ENCODE results near the gene ABCA13. TPM values are rescaled to one million over a fixed set of nuclear protein-coding genes. Genes with fewer than 3 reads are reported as not detected.
A peak's percentile ranks its signal among the peaks of the same experiment; 100 is the strongest.

ABCA13 gene
- total RNA-seq, 1 experiment from 2014 or later, result 1.7 TPM

DNA sequence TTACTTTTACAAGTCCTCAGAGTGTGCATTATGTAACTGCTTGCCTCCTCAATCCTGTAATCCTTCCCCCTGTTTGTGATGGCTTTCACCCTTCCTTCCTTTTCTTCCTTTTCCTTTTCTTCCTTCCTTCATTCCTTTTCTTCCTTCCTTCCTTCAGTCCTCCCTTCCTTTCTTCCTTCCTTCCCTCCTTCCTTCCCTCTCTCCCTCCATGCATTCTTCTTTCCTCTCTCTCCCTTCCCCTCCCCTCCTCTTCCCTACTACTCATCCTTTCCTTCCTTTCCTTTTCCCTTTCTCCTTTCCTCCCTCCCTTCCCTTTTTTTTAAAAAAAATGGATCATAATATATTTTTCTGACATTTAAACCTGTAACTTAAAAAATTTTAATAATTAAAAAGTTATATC, 22.2 kb upstream of the ABCA13 start:
- ChIA-PET CTCF (no interaction called here), POLR2A (no interaction called here)
- TF ChIP-seq SIN3A (IDR thresholded peaks at IDR 0.05; ENCODE audit: borderline replicate concordance, insufficient read depth, low read depth, low read length) (no peak), POLR2AphosphoS5 (IDR thresholded peaks at IDR 0.05; ENCODE audit: low read depth, low read length) (no peak), TCF7L2 (IDR thresholded peaks at IDR 0.05; ENCODE audit: low read depth, low read length) (no peak)
- TF ChIP-seq, protein P1, sequence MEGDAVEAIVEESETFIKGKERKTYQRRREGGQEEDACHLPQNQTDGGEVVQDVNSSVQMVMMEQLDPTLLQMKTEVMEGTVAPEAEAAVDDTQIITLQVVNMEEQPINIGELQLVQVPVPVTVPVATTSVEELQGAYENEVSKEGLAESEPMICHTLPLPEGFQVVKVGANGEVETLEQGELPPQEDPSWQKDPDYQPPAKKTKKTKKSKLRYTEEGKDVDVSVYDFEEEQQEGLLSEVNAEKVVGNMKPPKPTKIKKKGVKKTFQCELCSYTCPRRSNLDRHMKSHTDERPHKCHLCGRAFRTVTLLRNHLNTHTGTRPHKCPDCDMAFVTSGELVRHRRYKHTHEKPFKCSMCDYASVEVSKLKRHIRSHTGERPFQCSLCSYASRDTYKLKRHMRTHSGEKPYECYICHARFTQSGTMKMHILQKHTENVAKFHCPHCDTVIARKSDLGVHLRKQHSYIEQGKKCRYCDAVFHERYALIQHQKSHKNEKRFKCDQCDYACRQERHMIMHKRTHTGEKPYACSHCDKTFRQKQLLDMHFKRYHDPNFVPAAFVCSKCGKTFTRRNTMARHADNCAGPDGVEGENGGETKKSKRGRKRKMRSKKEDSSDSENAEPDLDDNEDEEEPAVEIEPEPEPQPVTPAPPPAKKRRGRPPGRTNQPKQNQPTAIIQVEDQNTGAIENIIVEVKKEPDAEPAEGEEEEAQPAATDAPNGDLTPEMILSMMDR (IDR thresholded peaks at IDR 0.05), result no peak
- TF ChIP-seq, protein P2, sequence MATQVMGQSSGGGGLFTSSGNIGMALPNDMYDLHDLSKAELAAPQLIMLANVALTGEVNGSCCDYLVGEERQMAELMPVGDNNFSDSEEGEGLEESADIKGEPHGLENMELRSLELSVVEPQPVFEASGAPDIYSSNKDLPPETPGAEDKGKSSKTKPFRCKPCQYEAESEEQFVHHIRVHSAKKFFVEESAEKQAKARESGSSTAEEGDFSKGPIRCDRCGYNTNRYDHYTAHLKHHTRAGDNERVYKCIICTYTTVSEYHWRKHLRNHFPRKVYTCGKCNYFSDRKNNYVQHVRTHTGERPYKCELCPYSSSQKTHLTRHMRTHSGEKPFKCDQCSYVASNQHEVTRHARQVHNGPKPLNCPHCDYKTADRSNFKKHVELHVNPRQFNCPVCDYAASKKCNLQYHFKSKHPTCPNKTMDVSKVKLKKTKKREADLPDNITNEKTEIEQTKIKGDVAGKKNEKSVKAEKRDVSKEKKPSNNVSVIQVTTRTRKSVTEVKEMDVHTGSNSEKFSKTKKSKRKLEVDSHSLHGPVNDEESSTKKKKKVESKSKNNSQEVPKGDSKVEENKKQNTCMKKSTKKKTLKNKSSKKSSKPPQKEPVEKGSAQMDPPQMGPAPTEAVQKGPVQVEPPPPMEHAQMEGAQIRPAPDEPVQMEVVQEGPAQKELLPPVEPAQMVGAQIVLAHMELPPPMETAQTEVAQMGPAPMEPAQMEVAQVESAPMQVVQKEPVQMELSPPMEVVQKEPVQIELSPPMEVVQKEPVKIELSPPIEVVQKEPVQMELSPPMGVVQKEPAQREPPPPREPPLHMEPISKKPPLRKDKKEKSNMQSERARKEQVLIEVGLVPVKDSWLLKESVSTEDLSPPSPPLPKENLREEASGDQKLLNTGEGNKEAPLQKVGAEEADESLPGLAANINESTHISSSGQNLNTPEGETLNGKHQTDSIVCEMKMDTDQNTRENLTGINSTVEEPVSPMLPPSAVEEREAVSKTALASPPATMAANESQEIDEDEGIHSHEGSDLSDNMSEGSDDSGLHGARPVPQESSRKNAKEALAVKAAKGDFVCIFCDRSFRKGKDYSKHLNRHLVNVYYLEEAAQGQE (IDR thresholded peaks at IDR 0.05; ENCODE audit: insufficient read depth in 1 of 2, low read depth in 2 of 2, low read length in 1 of 2), result no peak
- no peaks in the 10 kb centered on the region; the same call in 1 of the 2 replicates for H3K27me3 ChIP-seq (ENCODE audit: control insufficient read depth, insufficient read depth, low read length)
- no peak overlapping the region for H3K4me3 ChIP-seq (ENCODE audit: low read depth in 2 of 2, low read length in 2 of 2)
- no peaks in the 10 kb centered on the region for H3K9me3 ChIP-seq (ENCODE audit: control insufficient read depth, insufficient read depth, low read depth, low read length)
- no peak for ATAC-seq
- in situ Hi-C loops (cut with HindIII; ENCODE audit: low pct_unique_long_range_greater_than_20kb, low sequenced_read_pairs) (no loop called here), intact Hi-C loops (cut with micrococcal nuclease; ENCODE audit: unreplicated experiment) (no loop called here)
- BruUV-seq (replicated peaks), result no TSS peak
- DNase-seq (ENCODE audit: low read depth, low spot score), result no peak
- H3K36me3 ChIP-seq (ENCODE audit: control insufficient read depth, insufficient read depth, low read length), result no peaks in the 10 kb centered on the region
- peak overlapping the region; percentile 79 for H3K27ac ChIP-seq (ENCODE audit: low read length)
- H3K4me1 ChIP-seq (ENCODE audit: control insufficient read depth, insufficient read depth, low read length), result peaks cover 29% of the 10 kb centered on the region

DNA sequence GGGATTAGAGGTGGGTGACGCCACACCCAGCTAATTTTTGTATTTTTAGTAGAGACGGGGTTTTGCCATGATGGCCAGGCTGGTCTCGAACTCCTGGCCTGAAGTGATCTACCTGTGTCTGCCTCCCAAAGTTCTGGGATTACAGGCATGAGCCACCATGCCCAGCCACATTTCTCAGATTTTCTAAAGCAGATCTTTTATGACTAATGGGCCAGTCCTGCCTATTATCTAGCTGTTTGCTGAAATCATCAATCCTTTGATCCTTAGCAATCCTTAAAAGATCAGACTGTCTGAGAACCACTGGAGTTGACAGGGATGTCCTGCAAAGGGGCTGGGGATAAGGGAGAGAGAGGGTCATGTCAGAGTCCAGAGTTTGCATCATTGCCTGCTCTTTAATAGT, 21.2 kb upstream of the ABCA13 start:
- H3K4me1 ChIP-seq (ENCODE audit: control insufficient read depth, insufficient read depth, low read length), result peaks cover 23% of the 10 kb centered on the region; the same call in 1 of the 2 replicates
- in situ Hi-C loops (cut with HindIII; ENCODE audit: low pct_unique_long_range_greater_than_20kb, low sequenced_read_pairs), result no loop called here
- POLR2A ChIA-PET, result no interaction called here
- peak overlapping the region; percentile 79; the same call in 1 of the 2 replicates for H3K27ac ChIP-seq (ENCODE audit: low read length)
- intact Hi-C loops (cut with micrococcal nuclease; ENCODE audit: unreplicated experiment), result loop anchor here (5.0 kb wide), 1 partner anchor 158 kb away; no protein-coding TSS in a partner anchor
- no peak for ATAC-seq
- H3K36me3 ChIP-seq (ENCODE audit: control insufficient read depth, insufficient read depth, low read length), result no peaks in the 10 kb centered on the region
- no peak for DNase-seq (ENCODE audit: low read depth, low spot score)
- H3K4me3 ChIP-seq (ENCODE audit: low read depth in 2 of 2, low read length in 2 of 2), result no peak overlapping the region
- H3K27me3 ChIP-seq (ENCODE audit: control insufficient read depth, insufficient read depth, low read length), result no peaks in the 10 kb centered on the region; the same call in 1 of the 2 replicates
- H3K9me3 ChIP-seq (ENCODE audit: control insufficient read depth, insufficient read depth, low read depth, low read length), result no peaks in the 10 kb centered on the region
- CTCF ChIA-PET, result no interaction called here
- no TSS peak for BruUV-seq (replicated peaks)
- no peak for TF ChIP-seq SIN3A (IDR thresholded peaks at IDR 0.05; ENCODE audit: borderline replicate concordance, insufficient read depth, low read depth, low read length)
- no peak for TF ChIP-seq POLR2AphosphoS5 (IDR thresholded peaks at IDR 0.05; ENCODE audit: low read depth, low read length)
- TF ChIP-seq TCF7L2 (IDR thresholded peaks at IDR 0.05; ENCODE audit: low read depth, low read length), result no peak
- TF ChIP-seq, protein P1 (IDR thresholded peaks at IDR 0.05), result no peak
- TF ChIP-seq, protein P2 (IDR thresholded peaks at IDR 0.05; ENCODE audit: insufficient read depth in 1 of 2, low read depth in 2 of 2, low read length in 1 of 2), result no peak

Measured in Panc1 (cell line).